GM12872 (cell line): ENCODE measurements around the gene METTL24.

ENCODE experiments used
- TF ChIP-seq, protein P1 (sequence below): IDR thresholded peaks from 3 replicates; pipeline ENCODE4 v1.5.1; 2011; ENCODE audit warnings: low read depth, mild to moderate bottlenecking, low read length, moderate library complexity; ENCODE audit not compliant: insufficient read depth

Gene METTL24

DNA sequence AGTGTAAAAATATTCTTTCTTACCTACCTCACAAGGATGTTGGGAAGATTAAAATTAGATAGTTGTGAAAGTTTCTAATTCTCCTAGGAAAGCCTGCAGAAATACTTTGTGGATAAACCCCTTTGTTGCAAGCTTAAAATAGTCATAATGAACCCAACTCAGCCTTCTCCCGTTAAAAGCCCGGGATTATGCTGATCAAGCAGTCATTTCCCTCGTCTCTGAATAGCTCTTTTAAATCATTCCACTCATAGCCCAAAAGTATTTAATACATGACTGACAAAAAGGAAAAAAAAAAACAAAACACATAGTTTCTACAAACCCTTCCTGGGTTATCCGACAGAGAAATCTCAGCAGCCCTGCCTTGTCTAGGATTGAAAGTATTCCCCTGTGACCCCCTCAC is 10.9 kb upstream of the METTL24 start:
- TF ChIP-seq, protein P1, sequence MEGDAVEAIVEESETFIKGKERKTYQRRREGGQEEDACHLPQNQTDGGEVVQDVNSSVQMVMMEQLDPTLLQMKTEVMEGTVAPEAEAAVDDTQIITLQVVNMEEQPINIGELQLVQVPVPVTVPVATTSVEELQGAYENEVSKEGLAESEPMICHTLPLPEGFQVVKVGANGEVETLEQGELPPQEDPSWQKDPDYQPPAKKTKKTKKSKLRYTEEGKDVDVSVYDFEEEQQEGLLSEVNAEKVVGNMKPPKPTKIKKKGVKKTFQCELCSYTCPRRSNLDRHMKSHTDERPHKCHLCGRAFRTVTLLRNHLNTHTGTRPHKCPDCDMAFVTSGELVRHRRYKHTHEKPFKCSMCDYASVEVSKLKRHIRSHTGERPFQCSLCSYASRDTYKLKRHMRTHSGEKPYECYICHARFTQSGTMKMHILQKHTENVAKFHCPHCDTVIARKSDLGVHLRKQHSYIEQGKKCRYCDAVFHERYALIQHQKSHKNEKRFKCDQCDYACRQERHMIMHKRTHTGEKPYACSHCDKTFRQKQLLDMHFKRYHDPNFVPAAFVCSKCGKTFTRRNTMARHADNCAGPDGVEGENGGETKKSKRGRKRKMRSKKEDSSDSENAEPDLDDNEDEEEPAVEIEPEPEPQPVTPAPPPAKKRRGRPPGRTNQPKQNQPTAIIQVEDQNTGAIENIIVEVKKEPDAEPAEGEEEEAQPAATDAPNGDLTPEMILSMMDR, result no peak

DNA sequence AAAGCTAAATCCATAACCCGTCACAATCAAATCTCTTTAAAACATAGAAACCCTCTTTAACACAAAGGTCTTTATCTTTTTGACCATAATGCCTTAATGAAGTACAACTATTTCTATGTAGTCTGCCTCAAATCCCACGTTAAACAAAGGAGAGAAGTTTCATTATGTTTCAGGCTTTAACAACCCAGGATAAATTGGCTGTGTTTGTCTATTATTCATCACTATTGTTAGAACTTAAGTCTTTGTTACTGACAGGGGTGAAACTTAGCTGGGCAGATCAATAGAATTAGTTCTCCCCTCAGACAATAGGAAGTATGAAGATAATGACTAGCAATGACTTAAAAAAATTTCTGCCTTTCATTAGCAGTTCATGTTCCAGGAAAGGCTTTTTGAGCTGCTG is 10.1 kb upstream of the METTL24 start:
- TF ChIP-seq, protein P1, result no peak

DNA sequence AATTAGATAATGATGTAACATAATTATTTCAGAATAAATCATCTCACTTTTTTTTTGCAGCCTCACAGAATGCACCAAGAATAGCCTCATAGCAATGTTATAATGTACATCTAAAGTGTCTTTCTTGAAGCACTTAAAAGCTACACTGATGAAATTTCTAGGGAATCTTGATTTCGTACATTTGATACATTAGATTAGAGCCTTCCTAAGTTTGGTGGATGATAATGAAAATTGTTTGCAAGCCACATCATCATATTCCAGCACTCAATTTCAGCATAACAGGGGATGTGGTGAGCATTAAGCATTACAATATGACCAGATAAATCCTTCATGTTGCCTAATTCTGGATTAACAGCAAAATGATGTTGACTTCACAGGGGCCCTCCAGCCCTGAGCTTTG is 9.7 kb upstream of the METTL24 start:
- TF ChIP-seq, protein P1, result no peak

DNA sequence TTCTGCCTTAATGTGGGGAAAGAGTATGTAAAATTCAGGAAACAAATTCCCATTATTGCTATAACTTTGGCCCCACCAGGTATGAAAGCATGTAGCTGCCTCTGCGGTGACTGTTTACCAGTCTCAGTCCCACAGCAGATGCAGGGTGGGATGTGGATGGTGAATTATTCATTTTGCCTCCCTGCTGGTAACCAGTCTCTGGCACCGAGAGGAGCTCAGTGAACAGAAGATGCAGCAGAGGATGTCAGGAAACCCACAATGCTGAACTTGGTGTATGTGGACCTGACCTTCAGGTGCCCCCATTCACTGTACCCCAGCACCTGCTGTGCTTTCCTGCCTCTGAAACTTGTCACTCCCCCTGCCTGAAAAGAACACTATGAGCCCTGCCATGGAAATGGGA is 8.8 kb upstream of the METTL24 start:
- TF ChIP-seq, protein P1, result no peak

DNA sequence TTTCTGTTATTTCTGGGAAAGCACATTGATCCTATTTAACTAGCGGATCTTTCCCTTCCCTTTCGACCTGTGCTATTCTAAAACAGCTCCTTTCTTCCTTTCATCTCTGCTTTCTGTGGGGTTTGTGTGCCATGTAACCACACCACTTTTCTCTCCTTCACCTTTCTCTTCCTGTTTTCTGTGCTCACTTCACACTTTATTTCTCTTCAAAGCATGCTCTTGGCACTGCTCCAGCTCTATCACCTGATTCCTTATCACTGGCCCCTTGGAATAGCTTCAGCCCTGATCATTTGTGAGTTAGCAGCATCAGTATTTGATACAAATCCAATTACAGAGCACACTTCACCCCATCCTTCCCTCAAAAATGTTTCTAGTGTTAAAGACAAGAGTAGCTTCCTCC is 8.1 kb upstream of the METTL24 start:
- TF ChIP-seq, protein P1, result no peak

DNA sequence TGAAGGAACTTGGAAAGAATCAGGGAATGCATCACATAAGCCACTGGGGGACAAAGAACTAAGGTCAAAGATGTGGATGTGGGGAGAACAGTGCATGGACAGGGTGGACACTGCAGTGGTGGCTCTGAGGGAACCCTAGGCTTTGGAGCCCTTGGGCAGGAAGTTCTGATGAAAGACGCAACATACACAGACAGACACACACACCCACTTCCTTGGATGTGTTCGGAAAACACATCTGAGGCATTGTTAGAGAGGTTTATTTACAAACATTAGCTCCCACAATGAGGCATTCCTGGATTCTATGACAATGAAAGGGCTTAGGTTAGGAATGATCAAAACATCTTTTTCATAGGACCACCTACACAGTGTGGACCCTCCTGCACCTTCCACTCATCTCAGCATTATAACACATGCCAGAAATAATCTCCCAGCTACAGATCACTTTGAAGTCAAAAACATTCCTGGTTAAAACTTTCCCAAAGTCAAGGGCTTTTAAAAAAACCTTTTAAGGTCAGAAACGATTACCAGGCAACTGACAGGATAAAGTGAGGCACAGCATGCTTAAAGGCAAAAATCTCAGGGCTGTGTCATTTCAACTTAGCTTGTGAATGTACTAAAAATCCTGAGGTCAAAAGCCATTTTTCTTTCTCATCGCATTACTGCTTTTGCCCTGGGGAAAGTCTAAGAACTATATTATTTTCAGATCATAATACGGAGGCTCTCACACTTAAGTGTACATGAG is 6.4 kb upstream of the METTL24 start:
- TF ChIP-seq, protein P1, result no peak

DNA sequence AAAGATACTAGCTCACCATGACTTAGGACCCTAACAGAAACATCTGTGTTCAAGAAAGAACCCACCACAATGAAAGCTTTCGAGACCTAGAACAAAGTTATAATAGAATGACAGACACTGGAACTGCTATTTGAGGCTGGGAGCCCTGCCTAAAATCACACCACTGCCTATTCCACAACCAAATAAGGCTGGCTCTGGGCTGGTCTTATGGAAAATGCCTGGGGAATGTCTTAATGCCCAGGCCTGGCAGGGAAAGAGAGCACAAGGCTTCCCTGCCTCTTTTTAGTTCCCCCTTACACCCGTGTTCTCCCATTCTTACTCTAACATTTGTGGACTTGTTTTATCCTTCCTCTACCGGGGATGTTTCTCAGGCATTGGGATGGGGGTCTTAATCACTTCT is 5.6 kb upstream of the METTL24 start:
- TF ChIP-seq, protein P1, result no peak
